Activated naive CD4-positive, alpha-beta T cell treated with anti-CD3 and anti-CD28 coated beads, Interleukin-2, amount 10 ng/mL, durations not matched to agents 7 days and 5 days (primary cell): Measurements from ENCODE around the gene BGN.
A peak's percentile ranks its signal among the peaks of the same experiment; 100 is the strongest.

Source experiments
- CTCF ChIA-PET: fragments of 350-600 bp; sonication (Branson Sonifier 250); formaldehyde crosslinking; loops from one replicate; lab custom pipeline; 2021; ENCODE audit warnings: antibody characterized with exemption; lab: Charles Lee
- DNase-seq: peaks from one replicate; pipeline ENCODE4 v3.0.0-alpha.2; 2020
- H3K27ac Mint-ChIP-seq: one replicate; pipeline ENCODE4 v1.8.0; 2021; ENCODE audit warnings: mild to moderate bottlenecking, moderate library complexity, mixed read lengths
- H3K27me3 Mint-ChIP-seq: one replicate; pipeline ENCODE4 v1.8.0; 2021; ENCODE audit warnings: mild to moderate bottlenecking, mixed read lengths
- H3K36me3 Mint-ChIP-seq: one replicate; pipeline ENCODE4 v1.8.0; 2021; ENCODE audit warnings: mixed read lengths
- H3K4me1 Mint-ChIP-seq: one replicate; pipeline ENCODE4 v1.8.0; 2021; ENCODE audit warnings: mixed read lengths
- H3K4me3 Mint-ChIP-seq: one replicate; pipeline ENCODE4 v1.8.0; 2021; ENCODE audit warnings: mild to moderate bottlenecking, moderate library complexity, mixed read lengths
- H3K9me3 Mint-ChIP-seq: one replicate; pipeline ENCODE4 v1.8.0; 2021; ENCODE audit warnings: mixed read lengths

The BGN gene

DNA sequence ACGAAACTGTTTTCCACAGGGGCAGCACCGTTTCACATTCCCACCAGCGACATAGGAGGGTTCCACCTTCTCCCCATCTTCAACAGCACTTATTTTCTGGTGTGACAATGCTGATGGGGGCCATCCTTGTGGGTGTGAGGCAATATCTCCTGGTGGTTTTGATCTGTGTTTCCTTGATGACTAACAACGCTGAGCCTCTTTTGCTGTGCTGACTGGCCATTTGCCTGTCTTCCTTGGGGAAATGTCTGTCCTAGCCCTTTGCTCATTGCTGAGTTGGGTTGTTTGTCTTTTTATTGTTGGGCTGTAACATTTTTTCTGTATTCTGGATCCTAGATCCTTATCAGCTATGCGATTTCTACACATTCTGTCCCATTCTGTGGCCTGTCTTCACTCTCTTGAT, 56.4 kb downstream of the BGN start:
- Mint-ChIP-seq H3K9me3 (no peaks in the 10 kb centered on the region), H3K36me3 (no peaks in the 10 kb centered on the region), H3K4me3 (no peak overlapping the region), H3K27me3 (peaks cover 24% of the 10 kb centered on the region), H3K4me1 (no peaks in the 10 kb centered on the region), H3K27ac (no peak overlapping the region)
- no peak for DNase-seq
- CTCF ChIA-PET = interaction anchor here (1.5 kb wide), 1 partner anchor 101 kb away, joined by 3 read pairs; no protein-coding TSS in a partner anchor

GRCh38 chrX:153554519-153555167, 59.9 kb downstream of the BGN start:
- Mint-ChIP-seq H3K9me3 (no peaks in the 10 kb centered on the region), H3K4me1 (no peaks in the 10 kb centered on the region), H3K27ac (no peak overlapping the region), H3K27me3 (peaks cover 23% of the 10 kb centered on the region), H3K36me3 (no peaks in the 10 kb centered on the region), H3K4me3 (no peak overlapping the region)
- peak; percentile 73 for DNase-seq
- CTCF ChIA-PET = interaction anchor here (0.7 to 6.0 kb wide), 12 partner anchors 9 to 613 kb away, joined by 3 to 27 read pairs (median 4); no protein-coding TSS in a partner anchor

- CTCF ChIA-PET = interaction anchor here (6.0 kb wide), 1 partner anchor 111 kb away, joined by 27 read pairs; no protein-coding TSS in a partner anchor
These were observed 62.0 kb downstream of the BGN start for GRCh38 chrX:153556767-153557166.

GRCh38 chrX:153557618-153558355, 63.0 kb downstream of the BGN start:
- H3K27me3 Mint-ChIP-seq = peaks cover 23% of the 10 kb centered on the region

More at GRCh38 chrX:153556767-153557166, 62.0 kb downstream of the BGN start:
- Mint-ChIP-seq H3K27me3 (peaks cover 30% of the 10 kb centered on the region), H3K4me1 (no peaks in the 10 kb centered on the region), H3K27ac (no peak overlapping the region), H3K9me3 (no peaks in the 10 kb centered on the region), H3K4me3 (no peak overlapping the region), H3K36me3 (no peaks in the 10 kb centered on the region)
- DNase-seq = no peak

More at GRCh38 chrX:153557618-153558355, 63.0 kb downstream of the BGN start:
- Mint-ChIP-seq H3K4me1 (no peaks in the 10 kb centered on the region), H3K9me3 (no peaks in the 10 kb centered on the region), H3K4me3 (no peak overlapping the region), H3K36me3 (no peaks in the 10 kb centered on the region), H3K27ac (no peak overlapping the region)
- no peak for DNase-seq
- CTCF ChIA-PET = interaction anchor here (6.0 kb wide), 1 partner anchor 110 kb away, joined by 27 read pairs; no protein-coding TSS in a partner anchor
